RWPE1 (cell line): Measurements from ENCODE around the gene CHAC1.

ENCODE experiments used
- CTCF ChIA-PET: fragments of 350-600 bp; sonication (Branson Sonifier 250); formaldehyde crosslinking; extraction: SDS; loops from one replicate; lab custom pipeline; 2021; lab: Yijun Ruan, JAX
- POLR2A ChIA-PET: fragments of 400-600 bp; formaldehyde crosslinking; extraction: SDS; loops from one replicate; lab custom pipeline; 2020; ENCODE audit warnings: antibody characterized with exemption; ENCODE audit not compliant: low non-redundant PET; lab: Yijun Ruan, JAX
- DNase-seq: peaks from one replicate; pipeline ENCODE4 v3.0.0; 2012; ENCODE audit warnings: low spot score
- H3K27ac ChIP-seq: fragments of 450-650 bp; 2 replicates; pipeline ENCODE4 v1.5.1; 2017
- TF ChIP-seq, protein P1 (sequence below): fragments of 450-650 bp; conservative IDR thresholded peaks from 2 replicates; pipeline ENCODE4 v1.5.1; 2017; ENCODE audit warnings: low read depth, mild to moderate bottlenecking

The CHAC1 gene

DNA sequence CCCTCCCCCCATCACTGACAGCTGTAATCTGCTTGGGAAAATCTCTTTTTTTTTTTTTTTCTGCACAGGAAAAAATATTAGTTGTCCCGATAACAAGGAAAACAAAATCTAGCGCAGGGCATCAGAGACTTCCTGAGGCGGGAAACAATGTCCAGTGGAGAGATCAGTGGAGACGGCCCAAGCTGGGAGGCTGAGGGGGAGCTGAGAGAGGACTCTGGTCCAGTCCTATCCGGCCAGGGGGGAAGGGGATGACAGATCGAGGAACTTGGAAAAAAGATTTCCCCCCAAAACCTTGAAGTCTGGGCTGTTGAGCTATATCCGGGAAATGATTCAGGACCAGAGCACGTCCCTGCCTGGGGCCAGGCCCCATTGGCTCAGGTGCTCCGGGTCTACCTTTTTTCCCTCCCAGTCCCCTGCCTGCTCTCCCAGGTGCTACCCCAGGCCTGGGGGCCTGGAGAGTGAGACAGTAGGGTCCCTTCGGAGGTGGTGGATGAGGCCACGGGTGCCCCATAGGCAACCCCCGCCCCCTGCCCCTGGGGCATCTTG lies 38.1 kb upstream of the CHAC1 start:
- ChIA-PET CTCF (interaction anchor here (0.6 to 1.9 kb wide), 6 partner anchors 9 to 417 kb away, joined by 3 to 8 read pairs (median 4); partner anchors contain the start of gene OIP5), POLR2A (no interaction called here)
- H3K27ac ChIP-seq: no peak overlapping the region
- no peak for DNase-seq
- TF ChIP-seq, protein P1, sequence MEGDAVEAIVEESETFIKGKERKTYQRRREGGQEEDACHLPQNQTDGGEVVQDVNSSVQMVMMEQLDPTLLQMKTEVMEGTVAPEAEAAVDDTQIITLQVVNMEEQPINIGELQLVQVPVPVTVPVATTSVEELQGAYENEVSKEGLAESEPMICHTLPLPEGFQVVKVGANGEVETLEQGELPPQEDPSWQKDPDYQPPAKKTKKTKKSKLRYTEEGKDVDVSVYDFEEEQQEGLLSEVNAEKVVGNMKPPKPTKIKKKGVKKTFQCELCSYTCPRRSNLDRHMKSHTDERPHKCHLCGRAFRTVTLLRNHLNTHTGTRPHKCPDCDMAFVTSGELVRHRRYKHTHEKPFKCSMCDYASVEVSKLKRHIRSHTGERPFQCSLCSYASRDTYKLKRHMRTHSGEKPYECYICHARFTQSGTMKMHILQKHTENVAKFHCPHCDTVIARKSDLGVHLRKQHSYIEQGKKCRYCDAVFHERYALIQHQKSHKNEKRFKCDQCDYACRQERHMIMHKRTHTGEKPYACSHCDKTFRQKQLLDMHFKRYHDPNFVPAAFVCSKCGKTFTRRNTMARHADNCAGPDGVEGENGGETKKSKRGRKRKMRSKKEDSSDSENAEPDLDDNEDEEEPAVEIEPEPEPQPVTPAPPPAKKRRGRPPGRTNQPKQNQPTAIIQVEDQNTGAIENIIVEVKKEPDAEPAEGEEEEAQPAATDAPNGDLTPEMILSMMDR: no peak

DNA sequence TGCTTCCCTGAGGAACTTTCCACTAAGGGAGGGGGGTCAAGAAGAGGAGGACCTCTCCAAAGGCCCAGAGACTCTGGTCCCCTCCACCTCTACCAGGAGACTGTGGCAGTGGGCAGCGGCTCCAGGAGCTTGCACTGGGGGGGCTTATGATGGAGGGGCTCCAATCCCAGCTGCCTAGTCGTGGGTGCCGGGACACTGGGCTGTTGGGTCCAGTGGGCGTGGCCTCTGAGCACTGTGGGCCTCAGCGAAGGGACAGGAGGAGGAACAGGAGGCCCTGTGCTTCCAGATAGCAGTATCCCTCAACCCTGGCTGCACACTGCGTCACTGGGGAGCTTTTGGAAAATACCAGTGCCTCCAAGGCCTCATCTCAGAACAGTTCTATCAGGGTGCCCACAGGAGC lies 37.6 kb upstream of the CHAC1 start:
- ChIA-PET POLR2A (no interaction called here), CTCF (interaction anchor here (0.6 to 1.9 kb wide), 5 partner anchors 9 to 417 kb away, joined by 3 to 6 read pairs (median 4); partner anchors contain the start of gene OIP5)
- H3K27ac ChIP-seq: no peak overlapping the region
- DNase-seq: no peak
- TF ChIP-seq, protein P1: no peak

DNA sequence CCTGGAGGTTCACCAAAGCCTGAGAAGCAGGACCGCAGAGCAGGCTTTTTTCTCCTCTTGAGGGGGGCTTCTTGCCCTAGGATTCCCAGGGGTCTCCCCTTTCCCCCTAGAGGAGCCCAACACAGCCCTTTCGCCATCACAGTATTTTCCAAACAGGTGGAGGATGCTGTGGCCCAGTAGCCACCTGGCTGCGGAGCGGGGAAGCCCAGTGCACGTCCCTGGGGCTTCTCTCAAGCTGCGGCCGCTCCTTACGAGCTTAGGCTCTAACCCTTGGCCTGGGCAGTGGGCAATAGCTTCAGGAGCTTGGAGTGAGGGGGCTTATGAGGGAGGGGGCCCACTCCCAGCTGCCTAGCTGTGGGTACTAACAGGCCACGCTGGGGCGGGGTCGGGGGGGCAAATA lies 35.7 kb upstream of the CHAC1 start:
- DNase-seq: no peak
- no peak overlapping the region for H3K27ac ChIP-seq
- ChIA-PET CTCF (interaction anchor here (0.5 to 0.8 kb wide), 2 partner anchors 13 to 25 kb away, joined by 4 to 5 read pairs; no protein-coding TSS in a partner anchor), POLR2A (no interaction called here)
- TF ChIP-seq, protein P1: no peak

DNA sequence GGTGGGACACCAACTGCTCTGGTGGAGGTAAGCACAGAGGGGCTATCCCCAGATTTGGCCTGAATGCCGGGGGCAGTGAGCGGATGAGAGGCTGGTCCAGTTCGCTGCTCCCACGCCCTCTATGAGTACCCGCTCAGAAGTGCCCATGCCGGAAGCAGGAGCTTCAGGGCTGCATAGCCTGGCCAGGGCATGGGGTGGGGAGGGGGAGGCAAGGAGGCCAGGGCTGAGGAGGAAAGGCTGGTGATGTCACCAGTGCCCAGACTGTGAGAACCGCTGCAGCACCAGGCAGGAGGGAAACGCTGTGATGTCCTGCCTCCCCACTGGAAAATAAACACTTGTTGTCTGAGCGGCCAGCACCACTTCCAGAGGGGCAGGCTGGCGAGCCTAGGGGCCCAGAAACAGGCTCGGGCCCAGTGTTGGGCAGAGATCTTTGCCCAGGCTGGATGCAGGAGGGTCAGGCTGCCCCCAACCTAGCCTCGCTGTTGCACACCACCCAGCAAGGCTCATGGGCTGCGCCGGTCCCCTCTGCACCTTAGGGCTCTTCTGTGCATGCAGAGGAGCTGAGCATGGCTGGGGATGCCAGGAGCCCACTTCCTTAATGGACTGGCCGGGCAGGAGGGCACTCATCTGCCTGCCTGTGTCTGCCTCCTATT lies 35.0 kb upstream of the CHAC1 start:
- TF ChIP-seq, protein P1: no peak
- DNase-seq: no peak
- ChIA-PET CTCF (interaction anchor here (0.8 kb wide), 1 partner anchor 13 kb away, joined by 4 read pairs; no protein-coding TSS in a partner anchor), POLR2A (no interaction called here)
- H3K27ac ChIP-seq: no peak overlapping the region

DNA sequence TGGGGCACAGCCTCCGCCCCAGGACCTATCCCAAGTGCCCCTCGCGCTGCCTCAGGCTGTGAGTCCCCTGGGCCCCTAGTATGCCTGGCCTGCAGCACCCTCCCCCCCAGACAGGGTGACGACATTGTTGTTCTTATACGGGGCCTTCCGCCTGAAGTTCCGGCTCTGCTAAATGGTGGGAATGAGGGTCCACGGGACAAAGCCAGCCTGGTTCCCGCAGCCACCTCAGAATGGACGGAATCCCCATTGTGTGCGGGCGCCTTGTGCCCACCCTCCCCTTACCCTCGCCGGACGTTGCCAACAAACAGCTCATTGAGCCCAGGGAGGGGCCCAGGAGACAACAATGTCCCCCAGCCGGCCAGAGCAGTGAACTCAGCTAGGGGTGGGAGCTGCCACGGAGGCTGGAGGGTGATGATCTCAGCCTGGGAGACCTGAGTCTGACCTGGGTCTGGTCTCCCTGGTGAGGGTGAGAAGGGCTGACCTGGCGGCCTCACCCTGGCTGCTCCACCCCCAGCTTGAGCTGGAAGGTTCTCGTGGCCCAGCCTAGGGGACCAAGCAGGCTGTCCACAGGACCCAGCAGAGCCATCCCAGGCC lies 34.4 kb upstream of the CHAC1 start:
- TF ChIP-seq, protein P1: no peak
- CTCF ChIA-PET: interaction anchor here (0.6 kb wide), 1 partner anchor 232 kb away, joined by 3 read pairs; no protein-coding TSS in a partner anchor
- POLR2A ChIA-PET: no interaction called here
- no peak for DNase-seq
- no peak overlapping the region for H3K27ac ChIP-seq

DNA sequence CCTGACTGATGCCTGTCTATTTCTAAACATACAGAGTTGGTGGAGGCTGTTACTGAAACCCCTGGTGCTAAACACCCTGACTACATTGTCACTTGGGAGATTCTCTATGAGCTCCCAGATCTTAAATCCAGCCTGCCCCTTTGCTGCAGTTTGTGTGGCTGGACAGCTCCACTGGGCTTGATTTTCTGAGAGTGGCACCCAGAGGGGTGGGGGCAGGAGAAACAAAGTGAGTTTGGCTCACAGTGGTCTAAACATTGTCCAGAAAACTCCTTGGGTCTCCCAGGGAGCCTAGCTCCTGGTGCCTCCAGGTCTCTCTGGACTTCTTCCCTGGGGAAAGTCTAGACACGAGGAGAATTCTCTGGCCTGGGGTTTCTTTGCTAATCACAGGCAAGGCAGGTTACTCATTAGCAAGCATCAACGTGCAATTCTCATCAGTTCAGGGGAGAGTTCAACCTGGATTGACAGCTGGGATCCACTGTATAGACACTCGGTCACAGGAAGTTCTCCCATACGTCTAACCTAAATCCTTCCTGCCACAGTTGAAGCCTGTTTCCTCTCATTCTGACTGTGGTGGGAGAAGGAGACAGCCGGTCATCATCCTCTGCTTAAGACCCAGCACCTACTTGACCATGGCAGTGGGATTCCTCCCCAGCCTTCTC lies 31.2 kb upstream of the CHAC1 start:
- CTCF ChIA-PET: interaction anchor here (0.5 to 1.0 kb wide), 2 partner anchors 19 to 309 kb away, joined by 3 read pairs; partner anchors contain the start of gene CHP1
- TF ChIP-seq, protein P1: no peak
- DNase-seq: no peak
- POLR2A ChIA-PET: no interaction called here
- H3K27ac ChIP-seq: no peak overlapping the region
